ENCODE measurements around the gene KCTD15.

The KCTD15 gene, protein sequence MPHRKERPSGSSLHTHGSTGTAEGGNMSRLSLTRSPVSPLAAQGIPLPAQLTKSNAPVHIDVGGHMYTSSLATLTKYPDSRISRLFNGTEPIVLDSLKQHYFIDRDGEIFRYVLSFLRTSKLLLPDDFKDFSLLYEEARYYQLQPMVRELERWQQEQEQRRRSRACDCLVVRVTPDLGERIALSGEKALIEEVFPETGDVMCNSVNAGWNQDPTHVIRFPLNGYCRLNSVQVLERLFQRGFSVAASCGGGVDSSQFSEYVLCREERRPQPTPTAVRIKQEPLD

GRCh38 chr19:33796164-33796875 is at the start of gene KCTD15:
TSS of gene KCTD15 (plus strand) at chr19:33796870. CDS start at chr19:33800455, 3,585 bp downstream.
- DNase-seq = peak; percentile 65

- no peak for DNase-seq
These were observed 49.4 kb upstream of the KCTD15 start for GRCh38 chr19:33747273-33747672.

- DNase-seq = no peak
These were observed 48.4 kb upstream of the KCTD15 start for GRCh38 chr19:33748231-33748630.

DNA sequence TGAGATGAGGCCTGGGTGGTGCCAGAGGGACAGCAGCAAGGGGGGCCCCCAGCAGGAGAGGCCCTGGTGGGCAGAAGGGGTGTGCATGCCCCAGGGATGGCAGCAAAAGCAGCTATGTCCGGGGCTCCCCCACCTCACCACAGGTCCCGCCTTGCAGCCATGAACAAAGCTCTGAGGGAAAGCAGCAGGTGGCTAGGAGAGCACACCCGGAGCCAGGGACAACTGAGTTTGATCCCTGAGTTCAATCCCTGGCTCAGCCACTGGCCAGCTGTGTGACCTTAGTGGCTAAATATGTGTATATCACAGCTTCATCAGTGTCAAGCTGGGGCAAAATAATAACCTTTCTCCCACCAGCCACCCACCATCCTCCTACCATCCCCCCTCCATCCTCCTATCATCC is 47.7 kb upstream of the KCTD15 start:
- DNase-seq = no peak

- no peak for DNase-seq
These were observed 47.0 kb upstream of the KCTD15 start for GRCh38 chr19:33749619-33750175.

DNA sequence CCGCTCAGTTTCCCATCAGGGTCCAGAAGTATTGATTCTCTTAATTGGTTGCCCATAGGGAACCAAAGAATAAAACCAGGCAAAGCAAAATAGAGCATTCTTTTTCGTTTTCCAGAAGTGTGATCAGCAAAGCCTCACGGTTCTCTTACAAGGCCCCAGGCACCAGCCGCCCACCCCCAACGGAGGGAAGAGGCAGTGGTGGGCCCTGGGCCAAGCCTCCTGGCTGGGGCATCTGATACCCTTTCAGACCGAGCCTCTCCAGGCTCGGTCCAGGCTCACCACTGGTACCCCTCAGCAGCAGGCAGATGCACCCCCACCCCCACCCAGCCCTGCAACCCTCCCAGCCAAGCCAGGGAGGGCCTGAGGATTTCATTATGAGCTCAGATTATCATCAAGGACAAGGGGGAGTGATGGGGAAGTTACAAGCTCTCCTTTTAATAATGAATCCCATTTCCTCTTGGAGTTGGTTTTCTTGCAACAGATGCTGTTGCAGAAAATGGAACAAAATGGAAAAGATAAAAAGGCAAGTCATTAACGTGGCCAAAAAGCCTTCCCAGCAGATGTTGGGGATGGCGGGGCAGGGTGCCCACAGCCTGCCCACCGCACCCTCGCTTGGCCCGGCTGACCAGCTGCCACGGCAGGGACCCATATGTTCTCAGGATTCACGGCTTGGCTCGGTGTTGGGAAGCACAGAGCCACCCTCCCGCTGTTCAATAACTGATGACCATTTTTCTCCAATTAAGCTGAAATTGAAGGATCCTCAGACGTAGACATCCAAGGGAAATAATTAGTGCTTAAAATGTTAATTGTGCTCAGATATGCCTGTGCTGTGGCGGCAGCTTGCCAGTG is 45.9 kb upstream of the KCTD15 start:
- no peak for DNase-seq

- DNase-seq = no peak
These were observed 45.3 kb upstream of the KCTD15 start for GRCh38 chr19:33751436-33751770.

DNA sequence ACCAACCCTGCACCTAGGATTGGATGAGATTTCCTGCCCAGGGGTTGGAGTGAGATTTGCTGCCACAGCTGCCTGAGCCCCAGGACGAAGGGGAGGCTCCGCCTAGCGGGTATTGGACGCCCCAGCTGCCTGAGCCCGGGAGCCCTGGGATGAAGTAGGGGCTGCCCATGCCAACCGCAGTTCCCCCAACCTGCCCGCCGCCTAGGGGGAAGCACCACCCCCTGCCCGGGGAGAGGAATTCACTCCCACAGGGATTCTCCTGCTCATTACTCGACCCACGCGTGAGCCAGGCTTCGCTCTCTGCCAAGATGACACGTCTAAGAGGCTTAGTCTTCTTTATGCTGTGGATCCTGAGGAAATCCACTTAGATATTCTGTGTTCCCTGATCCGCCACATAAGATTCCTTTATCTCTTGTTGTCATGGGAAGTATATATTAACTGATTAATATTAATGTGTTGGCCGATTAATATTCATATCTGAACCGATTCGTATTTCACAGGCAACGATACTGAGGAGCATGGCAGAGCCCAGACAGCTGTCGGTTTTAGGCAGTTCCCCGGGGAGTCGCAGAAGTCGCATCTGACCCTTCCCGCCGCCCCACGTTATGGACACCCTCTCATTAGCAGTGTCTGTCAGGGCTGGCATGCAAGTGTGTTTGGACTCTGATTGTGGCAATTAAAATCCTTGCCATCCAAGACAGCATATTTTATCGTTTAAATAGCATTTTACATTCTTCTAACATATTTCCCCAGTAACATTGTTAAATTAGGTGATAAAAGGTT is 44.5 kb upstream of the KCTD15 start:
- DNase-seq = no peak

GRCh38 chr19:33752945-33753344 is 43.7 kb upstream of the KCTD15 start:
- DNase-seq = no peak

DNA sequence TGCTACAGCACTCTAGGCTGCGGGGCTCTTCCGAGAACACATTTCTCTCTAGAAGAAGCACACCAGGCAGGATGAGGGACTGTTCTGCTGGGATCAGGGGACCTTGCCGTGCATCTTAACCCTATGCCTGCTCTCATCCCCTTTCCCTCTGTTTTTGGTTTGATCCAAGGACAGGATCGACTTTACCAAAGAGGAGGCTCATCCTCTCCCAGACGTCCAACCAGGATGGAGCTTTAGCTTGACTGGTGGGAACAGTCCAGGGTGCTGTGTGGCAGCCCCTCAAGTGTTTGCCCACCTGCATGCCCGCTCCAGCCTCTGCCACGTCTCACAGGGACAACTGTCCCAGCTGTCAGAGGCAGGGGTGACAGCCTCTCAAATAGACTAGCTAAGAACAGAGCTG is 42.3 kb upstream of the KCTD15 start:
- DNase-seq = no peak

DNA sequence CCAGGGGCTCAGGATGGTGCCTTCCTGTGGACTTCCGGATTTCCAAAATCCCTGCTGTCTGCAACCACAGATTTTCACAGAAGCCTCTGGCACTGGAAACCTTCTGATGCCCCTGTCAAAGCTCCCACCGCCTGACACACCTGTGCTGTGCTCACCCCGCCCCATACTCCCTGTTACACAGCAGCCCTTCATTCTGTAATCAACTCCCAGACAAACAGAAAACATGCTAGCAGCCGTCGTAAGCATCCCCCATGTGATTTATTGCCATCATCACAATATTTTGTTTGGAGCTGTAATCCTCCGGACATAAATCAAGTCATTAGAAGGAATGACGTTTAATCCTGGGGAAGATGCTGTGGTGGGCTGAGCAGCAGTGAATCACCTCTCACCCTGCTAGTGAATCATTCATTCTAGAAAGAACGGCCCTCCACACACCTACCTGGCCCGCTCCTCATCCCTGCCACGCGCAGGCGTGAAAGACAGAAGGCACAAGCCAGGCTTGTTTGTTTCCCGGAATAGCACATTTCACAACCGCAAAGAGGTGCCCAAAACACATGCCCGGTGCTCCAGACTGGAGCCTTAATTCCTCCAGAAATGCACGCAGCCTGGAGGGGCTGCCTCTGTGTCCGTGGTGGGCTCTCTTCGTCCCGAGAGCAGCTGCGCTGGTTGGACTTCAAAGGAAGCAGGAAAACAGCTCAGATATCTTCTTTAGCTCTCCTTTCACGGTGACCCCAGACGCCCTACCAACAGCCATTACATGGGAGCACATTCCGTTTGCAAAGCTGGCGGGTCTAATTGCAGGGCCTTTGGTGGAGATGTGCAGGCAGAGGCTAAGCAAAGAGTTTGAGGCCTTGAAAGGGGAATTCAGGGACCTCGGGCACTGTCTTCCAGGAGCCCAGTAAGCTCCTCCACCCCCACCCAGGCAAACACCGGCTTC is 41.3 kb upstream of the KCTD15 start:
- DNase-seq = no peak

DNA sequence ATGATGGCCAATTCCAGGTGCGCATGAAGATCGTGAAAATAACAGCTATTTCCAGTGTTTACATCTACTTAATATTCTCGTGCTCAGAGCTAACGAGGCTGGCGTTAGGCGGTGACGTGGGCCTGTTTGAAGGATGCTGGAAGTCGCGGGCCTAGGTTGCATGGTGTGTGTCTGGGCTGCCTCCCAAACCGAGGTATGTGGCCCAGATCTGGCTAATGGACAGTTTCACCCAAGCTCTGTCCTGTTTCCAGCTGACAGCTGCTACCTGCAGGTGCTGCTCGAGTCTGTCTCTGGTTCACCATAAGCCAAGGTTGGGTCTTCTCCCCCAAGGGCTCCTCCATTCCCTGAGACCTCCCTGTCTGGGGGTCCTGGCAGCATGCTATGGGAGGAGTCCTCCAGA is 40.5 kb upstream of the KCTD15 start:
- DNase-seq = no peak

DNA sequence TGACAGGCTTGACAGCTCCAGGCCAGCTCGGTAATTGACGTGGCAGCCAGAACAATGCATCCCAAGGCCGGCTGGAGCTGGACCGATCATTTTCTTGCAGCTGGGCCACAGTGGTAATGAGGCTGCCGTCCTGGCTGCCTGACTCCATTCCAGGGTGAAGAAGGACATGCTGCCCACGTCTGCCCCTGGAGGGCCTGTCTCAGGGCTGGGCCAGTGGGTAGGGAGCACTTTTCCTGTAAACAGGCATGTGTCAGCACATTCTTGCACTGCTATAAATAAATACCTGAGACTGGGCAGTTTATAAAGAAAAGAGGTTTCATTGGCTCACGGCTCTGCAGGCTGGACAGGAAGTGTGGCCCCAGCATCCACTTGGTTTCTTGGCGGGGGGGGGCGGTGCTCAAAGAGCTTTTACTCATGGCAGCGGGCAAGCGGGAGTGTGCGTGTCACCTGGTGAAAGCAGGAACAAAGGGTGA is 38.1 kb upstream of the KCTD15 start:
- DNase-seq = no peak

- DNase-seq = no peak
These were observed 37.3 kb upstream of the KCTD15 start for GRCh38 chr19:33759356-33759755.

DNA sequence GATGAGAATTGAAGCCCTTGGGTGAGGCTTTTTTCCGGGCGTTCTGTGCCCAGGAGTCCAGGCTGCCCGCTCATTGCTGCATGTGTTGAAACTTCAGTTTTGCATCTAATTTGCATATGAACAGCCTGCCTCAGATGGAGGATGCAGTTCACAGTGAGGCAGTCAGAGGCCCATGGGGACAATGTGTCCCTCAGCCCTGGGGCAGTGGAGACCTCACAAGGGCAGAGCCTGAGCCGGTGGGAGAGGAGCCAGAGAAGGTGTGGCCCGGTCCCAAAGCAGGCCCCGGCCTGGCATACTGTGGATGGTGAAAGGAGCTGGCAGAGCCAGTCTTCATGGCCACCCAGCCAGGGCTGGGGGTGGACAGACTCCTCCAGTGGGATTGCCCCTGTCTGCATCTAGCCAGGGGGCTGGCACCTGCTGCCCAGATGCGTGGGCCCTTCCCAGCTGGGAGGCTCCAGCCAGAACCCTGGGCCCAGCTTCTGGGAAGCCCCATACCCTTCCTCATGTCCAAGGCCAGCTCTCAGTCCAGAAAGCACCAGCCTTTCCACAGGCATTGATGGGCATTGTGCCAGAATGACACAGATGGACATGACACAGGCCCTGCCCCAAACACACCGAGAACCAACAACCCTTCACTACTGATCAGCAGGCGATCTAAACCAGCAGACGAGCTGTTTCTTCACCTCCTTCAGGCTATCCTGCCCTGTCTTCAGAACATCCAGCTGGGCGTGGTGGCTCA is 32.9 kb upstream of the KCTD15 start:
- no peak for DNase-seq

DNA sequence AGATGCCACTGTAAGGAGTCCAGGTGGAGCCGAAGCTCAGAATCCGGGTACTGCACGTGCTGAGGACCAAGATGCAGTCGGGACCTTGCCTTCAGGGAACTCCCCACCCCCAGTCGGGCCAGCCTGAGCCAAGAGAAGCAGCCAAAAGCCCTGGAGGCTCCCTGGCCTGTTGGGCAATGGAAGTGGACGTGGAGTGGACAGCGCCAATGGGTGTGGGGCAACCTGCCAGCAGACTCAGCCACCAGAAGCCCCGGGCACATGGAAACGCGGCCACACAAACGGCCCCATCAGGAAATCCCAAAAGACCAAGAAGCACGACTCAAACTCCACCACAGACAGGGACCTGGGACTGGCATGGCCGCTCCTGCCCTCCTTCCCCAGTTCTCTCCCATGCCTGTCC is 30.0 kb upstream of the KCTD15 start:
- DNase-seq = no peak

DNA sequence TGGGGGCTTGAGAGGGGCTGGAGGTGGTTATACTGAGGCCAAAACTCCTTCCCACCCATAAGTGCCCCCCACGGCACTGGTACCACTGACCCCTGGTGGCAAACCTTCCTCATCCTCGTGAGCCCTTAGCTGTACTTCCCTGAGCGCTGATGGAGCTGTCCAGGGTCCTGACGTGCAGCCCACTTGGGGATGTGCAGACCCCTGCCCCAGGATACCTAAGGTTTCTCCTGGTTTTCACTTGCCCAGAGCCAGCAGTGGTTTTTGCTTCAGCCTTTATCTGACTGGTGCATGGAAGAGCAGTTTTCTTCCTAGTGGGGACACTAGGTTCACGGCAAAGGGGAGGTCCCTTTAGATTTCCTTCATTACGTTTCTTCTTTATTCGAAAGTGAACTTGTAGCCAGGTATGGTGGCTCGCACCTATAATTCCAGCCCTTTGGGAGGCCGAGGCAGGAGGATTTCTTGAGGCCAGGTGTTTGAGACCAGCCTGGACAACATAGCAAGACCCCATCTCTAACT is 28.7 kb upstream of the KCTD15 start:
- peak; percentile 63 for DNase-seq

GRCh38 chr19:33769208-33769607 is 27.5 kb upstream of the KCTD15 start:
- no peak for DNase-seq

DNA sequence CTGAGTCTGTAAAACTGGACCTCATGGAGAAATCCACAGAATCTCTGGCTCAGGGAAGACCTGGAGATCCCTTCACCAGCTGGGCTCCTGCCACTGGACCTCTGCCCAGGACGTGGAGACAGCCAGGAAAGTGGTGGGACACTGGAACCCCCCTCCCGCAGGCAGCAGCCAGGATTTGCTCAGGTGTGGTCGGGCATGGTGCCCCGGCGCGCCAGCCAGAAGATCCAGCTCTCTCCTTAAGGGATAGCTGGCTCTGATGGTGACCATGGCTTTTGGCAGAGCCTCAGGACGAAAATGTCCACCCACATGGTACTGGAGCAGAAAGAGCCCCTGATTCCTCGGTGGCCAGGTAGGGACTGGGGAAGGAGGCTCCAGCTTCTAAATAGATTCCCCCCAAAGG is 26.6 kb upstream of the KCTD15 start:
- no peak for DNase-seq

DNA sequence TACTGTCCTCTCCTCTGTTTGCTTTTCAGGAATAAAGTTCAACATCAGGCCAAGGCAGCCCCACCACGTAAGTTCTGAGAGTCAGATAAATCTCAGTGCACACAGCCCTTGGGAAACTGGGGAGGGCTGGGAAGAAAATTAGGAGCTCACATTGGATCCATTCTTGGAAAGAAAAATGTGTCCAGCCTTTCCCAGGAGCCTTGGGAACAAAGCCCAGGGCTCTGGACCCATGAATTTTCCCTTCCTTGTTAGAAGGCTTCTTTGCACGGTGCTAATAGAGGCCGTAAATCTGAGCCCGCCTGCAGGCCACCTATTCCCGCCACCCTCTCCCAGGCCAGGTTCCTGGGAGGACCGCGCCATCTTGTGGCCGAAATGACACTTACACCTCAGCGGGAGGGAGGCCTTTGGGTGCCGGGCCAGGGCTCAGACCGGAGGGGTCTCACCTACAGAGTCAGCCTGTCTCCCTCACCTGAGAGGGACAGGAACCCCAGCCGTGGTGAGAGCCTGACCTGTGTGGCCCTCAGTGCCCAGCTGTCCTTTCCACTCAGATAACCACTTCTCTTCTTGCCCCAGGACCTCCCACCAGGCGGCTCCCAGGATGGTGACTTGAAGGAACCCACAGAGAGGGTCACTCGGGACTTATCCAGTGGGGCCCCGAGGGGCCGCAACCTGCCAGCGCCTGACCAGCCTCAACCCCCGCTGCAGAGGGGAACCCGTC is 25.1 kb upstream of the KCTD15 start:
- peak; percentile 80 for DNase-seq

All from hematopoietic multipotent progenitor cell treated with erythropoietin and hydrocortisone succinate and interleukin-3 and kit ligand, for 6 days (in vitro differentiated cells).